PC-9 (cell line): ENCODE measurements around the gene SLC39A9.

ENCODE experiments used
- CTCF ChIP-seq: fragments of 200-600 bp; sonication (generic); conservative IDR thresholded peaks from 2 replicates; pipeline ENCODE4 v1.6.1; 2017; ENCODE audit warnings: mixed run types, antibody characterized with exemption, mild to moderate bottlenecking, moderate library complexity
- EZH2 ChIP-seq: fragments of 200-600 bp; sonication (generic); IDR thresholded peaks from 2 replicates; pipeline ENCODE4 v1.8.0; 2017; ENCODE audit warnings: antibody characterized with exemption, low read depth

GRCh38 chr14:69485701-69486100 lies 87.2 kb downstream of the SLC39A9 start:
- TF ChIP-seq CTCF (no peak), EZH2 (no peak)
